Neural progenitor cell (in vitro differentiated cells): ENCODE data around the gene DCP1B.

Experiments
- CTCF ChIP-seq: fragments of 200-600 bp; sonication (generic); IDR thresholded peaks from 2 replicates; pipeline ENCODE4 v1.5.1; 2017; ENCODE audit warnings: antibody characterized with exemption, mild to moderate bottlenecking
- EZH2 ChIP-seq: fragments of 200-600 bp; sonication (generic); IDR thresholded peaks from 2 replicates; pipeline ENCODE4 v1.6.1; 2017; ENCODE audit warnings: antibody characterized with exemption, mild to moderate bottlenecking, moderate library complexity
- EZH2phosphoT487 ChIP-seq: fragments of 200-600 bp; sonication (generic); IDR thresholded peaks from 2 replicates; pipeline ENCODE4 v1.6.1; 2017; ENCODE audit warnings: antibody characterized with exemption

- no peak for TF ChIP-seq CTCF
- TF ChIP-seq EZH2phosphoT487 = no peak
- no peak for TF ChIP-seq EZH2
Measured at GRCh38 chr12:2027351-2027750, 23.1 kb upstream of the DCP1B start.
